BLaER1 treated with 17β-estradiol and CSF1 and Interleukin-3, amounts not matched to agents 10 nM and 100 nM (cell line): ENCODE measurements around the gene CORO2B.

Source experiments
- H3K27ac ChIP-seq, 11 experiments: shearing (Covaris generic); formaldehyde crosslinking; 2 replicates each; pipeline ENCODE4 v1.8.1; 2022
- H3K27me3 ChIP-seq, 11 experiments: shearing (Covaris generic); formaldehyde crosslinking; 2 replicates each; pipeline ENCODE4 v1.8.1; 2022
- H3K36me3 ChIP-seq, 11 experiments: shearing (Covaris generic); formaldehyde crosslinking; 2 replicates each; pipeline ENCODE4 v1.8.1; 2022
- H3K4me1 ChIP-seq, 10 experiments: shearing (Covaris generic); formaldehyde crosslinking; 2 replicates each; pipeline ENCODE4 v1.8.1; 2022
- H3K4me2 ChIP-seq, 11 experiments: shearing (Covaris generic); formaldehyde crosslinking; 2 replicates each; pipeline ENCODE4 v1.8.1; 2022
- H3K4me3 ChIP-seq, 10 experiments: shearing (Covaris generic); formaldehyde crosslinking; 2 replicates each; pipeline ENCODE4 v1.8.1; 2022
- H3K9ac ChIP-seq, 11 experiments: shearing (Covaris generic); formaldehyde crosslinking; 2 replicates each; pipeline ENCODE4 v1.8.1; 2022
- H3K9me3 ChIP-seq, 11 experiments: shearing (Covaris generic); formaldehyde crosslinking; replicated peaks in 1 of 11; 2 replicates each; pipeline ENCODE4 v1.8.1; 2022
- H4K20me1 ChIP-seq, 11 experiments: shearing (Covaris generic); formaldehyde crosslinking; 2 replicates each; pipeline ENCODE4 v1.8.1; 2022
- Cebpa-rat ChIP-seq, 11 experiments: shearing (Covaris generic); IDR thresholded peaks; 2 replicates each; pipeline ENCODE4 v1.8.1; 2022

Gene CORO2B

DNA sequence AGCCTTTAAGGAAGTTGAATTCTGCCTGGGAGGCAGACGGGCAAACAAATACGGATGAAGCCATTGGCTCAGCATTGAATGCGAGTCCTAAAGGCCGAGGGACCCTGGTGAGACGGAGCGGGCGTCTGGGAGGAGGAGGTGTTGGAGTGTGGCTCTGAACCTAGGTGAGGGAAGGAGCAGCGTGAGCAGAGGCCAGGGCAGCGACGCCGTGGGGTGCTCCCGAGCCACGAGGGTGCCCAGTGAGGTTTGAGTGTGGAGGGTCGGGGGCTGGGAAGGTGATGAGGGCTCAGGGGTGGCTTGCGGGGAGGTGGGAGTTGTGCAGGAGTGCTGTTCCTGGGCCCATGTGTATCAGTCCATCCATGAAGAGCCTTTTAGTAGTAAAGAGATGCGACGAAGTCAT is 17.0 kb downstream of the CORO2B start:
- no peaks in the 10 kb centered on the region for H3K36me3 ChIP-seq
- no peak for TF ChIP-seq Cebpa-rat (IDR thresholded peaks at IDR 0.05)
- H3K9me3 ChIP-seq, result no peaks in the 10 kb centered on the region
- no peak overlapping the region for H3K9ac ChIP-seq
- H3K27me3 ChIP-seq, result no peaks in the 10 kb centered on the region
- H3K4me1 ChIP-seq, result peaks cover 58 to 94% (median 76%) of the 10 kb centered on the region in 10 experiments
- peak overlapping the region in 8 of 11 experiments; percentile 0 to 72 (median 61); a peak in 7 of 22 replicates for H3K4me2 ChIP-seq
- no peak overlapping the region for H3K4me3 ChIP-seq
- peaks cover 0 to 83% (median 15%) of the 10 kb centered on the region in 11 experiments; a peak in 9 of 22 replicates for H4K20me1 ChIP-seq
- H3K27ac ChIP-seq, result no peak overlapping the region

DNA sequence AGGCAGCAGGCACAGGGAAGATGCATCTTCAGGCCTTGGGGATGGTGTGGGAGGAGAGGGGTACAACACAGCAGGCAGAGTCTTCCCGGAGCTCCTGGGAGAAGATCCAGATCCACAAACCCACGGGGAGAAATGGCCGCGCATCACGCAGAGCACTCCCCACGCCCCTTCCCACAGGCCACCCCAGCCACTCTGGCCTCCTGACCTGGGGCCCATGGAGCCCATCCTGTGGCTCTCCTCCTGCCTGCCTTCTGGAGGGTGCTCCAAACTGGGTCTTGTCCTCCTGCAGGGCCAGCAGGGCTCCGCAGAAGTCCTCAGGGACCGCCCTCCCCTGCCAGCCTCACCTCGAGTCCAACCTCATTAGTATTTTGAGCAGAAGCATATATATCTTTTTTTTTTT is 17.9 kb downstream of the CORO2B start:
- Histone ChIP-seq H3K9ac (no peak overlapping the region), H3K4me1 (peaks cover 64 to 94% (median 84%) of the 10 kb centered on the region in 10 experiments), H4K20me1 (peaks cover 0 to 83% (median 16%) of the 10 kb centered on the region in 11 experiments; a peak in 8 of 22 replicates), H3K9me3 (no peaks in the 10 kb centered on the region), H3K4me2 (peak overlapping the region in 7 of 11 experiments; percentile 10 to 81 (median 24); a peak in 7 of 22 replicates), H3K36me3 (no peaks in the 10 kb centered on the region), H3K4me3 (no peak overlapping the region), H3K27ac (no peak overlapping the region), H3K27me3 (no peaks in the 10 kb centered on the region)
- TF ChIP-seq Cebpa-rat (IDR thresholded peaks at IDR 0.05), result no peak

- no peak for TF ChIP-seq Cebpa-rat (IDR thresholded peaks at IDR 0.05)
- peak overlapping the region in 1 of 11 experiments; percentile 1; a peak in 1 of 22 replicates for H3K9ac ChIP-seq
- H3K4me1 ChIP-seq, result peaks cover 64 to 98% (median 91%) of the 10 kb centered on the region in 10 experiments
- peak overlapping the region in 1 of 11 experiments; percentile 13; a peak in 1 of 22 replicates for H3K27ac ChIP-seq
- peak overlapping the region; percentile 67 to 85 (median 81); a peak in 21 of 22 replicates for H3K4me2 ChIP-seq
- no peaks in the 10 kb centered on the region for H3K36me3 ChIP-seq
- no peaks in the 10 kb centered on the region for H3K27me3 ChIP-seq
- no peak overlapping the region for H3K4me3 ChIP-seq
- H3K9me3 ChIP-seq, result no peaks in the 10 kb centered on the region
- H4K20me1 ChIP-seq, result peaks cover 0 to 77% (median 16%) of the 10 kb centered on the region in 11 experiments; a peak in 8 of 22 replicates
Measured at GRCh38 chr15:68597581-68597980, 18.8 kb downstream of the CORO2B start.

DNA sequence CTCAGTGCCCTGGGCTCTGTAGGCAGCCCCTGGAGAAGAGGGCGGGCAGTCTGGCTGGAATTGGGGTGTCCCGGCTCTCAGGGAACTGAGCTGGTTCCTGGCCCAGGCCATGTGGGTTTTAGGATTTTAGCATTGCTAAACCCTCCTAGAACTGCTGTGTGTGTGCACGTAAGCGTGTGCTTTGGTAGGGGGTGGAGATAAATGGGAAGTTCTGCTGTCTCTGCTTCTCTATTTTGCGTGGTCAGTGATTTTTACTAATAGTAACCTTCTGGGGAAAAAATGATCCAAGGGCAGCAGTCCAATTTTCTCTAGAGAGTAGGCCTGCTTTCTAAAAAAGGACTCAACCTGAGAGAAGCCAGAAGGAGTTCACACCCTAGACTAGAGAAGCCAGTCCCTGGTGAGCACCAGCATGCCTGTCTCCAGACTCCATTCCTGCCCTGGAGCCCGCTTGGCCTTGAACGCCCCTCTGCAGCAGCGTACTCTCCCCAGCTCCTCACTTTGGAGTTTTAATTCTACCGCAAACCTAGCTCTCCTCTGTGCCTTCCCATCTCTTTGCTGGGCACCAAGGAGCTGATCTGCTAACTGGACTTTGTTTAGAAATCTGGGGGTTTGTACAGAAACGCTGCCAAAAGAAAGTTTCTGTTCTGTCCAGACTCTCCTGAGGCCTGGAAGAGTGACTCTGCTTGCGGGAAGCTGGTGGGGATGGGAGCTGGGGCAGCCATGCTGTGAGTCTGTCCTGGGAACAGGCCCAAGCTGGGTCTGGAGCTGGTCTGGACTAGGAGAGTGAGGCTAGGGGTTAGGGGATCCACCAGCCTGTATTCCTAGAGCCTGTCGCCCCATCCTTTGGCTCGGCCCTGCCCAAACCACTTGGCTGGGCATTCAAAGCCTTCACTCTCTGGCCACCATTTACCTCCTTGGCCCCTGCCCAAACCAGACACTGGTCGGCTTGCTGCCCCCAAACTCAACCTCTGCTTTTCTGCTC is 19.7 kb downstream of the CORO2B start:
- Histone ChIP-seq H4K20me1 (peaks cover 0 to 75% (median 16%) of the 10 kb centered on the region in 11 experiments; a peak in 8 of 22 replicates), H3K27ac (peak overlapping the region in 6 of 11 experiments; percentile 15 to 42 (median 31); a peak in 6 of 22 replicates), H3K9ac (peak overlapping the region in 7 of 11 experiments; percentile 4 to 45 (median 25); a peak in 6 of 22 replicates), H3K36me3 (no peaks in the 10 kb centered on the region), H3K27me3 (no peaks in the 10 kb centered on the region), H3K9me3 (no peaks in the 10 kb centered on the region), H3K4me2 (peak overlapping the region; percentile 67 to 85 (median 81)), H3K4me3 (no peak overlapping the region), H3K4me1 (peaks cover 64 to 98% (median 90%) of the 10 kb centered on the region in 10 experiments)
- TF ChIP-seq Cebpa-rat (IDR thresholded peaks at IDR 0.05), result no peak

GRCh38 chr15:68599153-68599545 is 20.4 kb downstream of the CORO2B start:
- TF ChIP-seq Cebpa-rat (IDR thresholded peaks at IDR 0.05), result no peak
- H3K4me2 ChIP-seq, result peak overlapping the region; percentile 67 to 85 (median 81)
- peak overlapping the region in 7 of 11 experiments; percentile 7 to 50 (median 42); a peak in 8 of 22 replicates for H3K27ac ChIP-seq
- H3K9ac ChIP-seq, result peak overlapping the region in 1 of 11 experiments; percentile 28; a peak in 3 of 22 replicates
- H3K4me1 ChIP-seq, result peaks cover 57 to 97% (median 85%) of the 10 kb centered on the region in 10 experiments
- peaks cover 0 to 68% (median 14%) of the 10 kb centered on the region in 11 experiments; a peak in 8 of 22 replicates for H4K20me1 ChIP-seq
- no peaks in the 10 kb centered on the region for H3K9me3 ChIP-seq
- no peak overlapping the region for H3K4me3 ChIP-seq
- no peaks in the 10 kb centered on the region for H3K27me3 ChIP-seq
- H3K36me3 ChIP-seq, result no peaks in the 10 kb centered on the region

DNA sequence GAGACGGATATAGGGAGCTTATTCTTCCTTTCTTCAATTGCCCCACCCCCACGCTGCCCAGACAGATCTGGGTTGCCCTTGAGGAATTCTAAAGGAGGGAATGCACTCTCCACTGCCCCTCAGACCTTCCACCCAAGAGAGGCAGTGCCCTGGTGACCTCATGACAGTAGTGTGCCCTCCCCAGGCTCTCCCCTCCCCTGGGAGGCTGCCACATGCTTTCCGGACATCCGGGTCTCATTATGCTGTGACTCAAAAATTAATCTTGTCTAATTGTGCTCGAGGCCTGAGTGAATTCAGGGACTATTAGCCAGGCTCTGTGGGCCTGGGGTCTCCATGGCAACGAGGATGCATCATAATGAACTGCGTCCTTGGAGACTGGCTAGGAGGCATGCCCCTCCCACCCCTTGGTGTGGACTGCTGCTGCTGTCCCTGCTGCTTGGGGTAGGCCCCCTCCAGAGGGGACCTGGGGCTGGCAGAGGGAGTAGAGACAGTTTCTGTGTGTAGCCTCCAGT is 20.8 kb downstream of the CORO2B start:
- Histone ChIP-seq H3K4me2 (peak overlapping the region; percentile 67 to 85 (median 81)), H4K20me1 (peaks cover 0 to 64% (median 9%) of the 10 kb centered on the region in 11 experiments; a peak in 8 of 22 replicates), H3K27me3 (no peaks in the 10 kb centered on the region), H3K9ac (peak overlapping the region in 4 of 11 experiments; percentile 5 to 56 (median 28); a peak in 5 of 22 replicates), H3K36me3 (no peaks in the 10 kb centered on the region), H3K9me3 (no peaks in the 10 kb centered on the region), H3K4me3 (no peak overlapping the region), H3K27ac (peak overlapping the region in 9 of 11 experiments; percentile 7 to 50 (median 41); a peak in 13 of 22 replicates), H3K4me1 (peaks cover 52 to 96% (median 80%) of the 10 kb centered on the region in 10 experiments)
- TF ChIP-seq Cebpa-rat (IDR thresholded peaks at IDR 0.05), result no peak

- Histone ChIP-seq H3K4me3 (no peak overlapping the region), H3K27ac (peak overlapping the region in 2 of 11 experiments; percentile 41 to 43; a peak in 1 of 22 replicates), H4K20me1 (peaks cover 0 to 48% (median 5%) of the 10 kb centered on the region in 11 experiments; a peak in 7 of 22 replicates), H3K36me3 (peaks cover 0 to 11% (median 0%) of the 10 kb centered on the region in 11 experiments; a peak in 5 of 22 replicates), H3K4me2 (peak overlapping the region; percentile 67 to 85 (median 81); a peak in 21 of 22 replicates), H3K4me1 (peaks cover 42 to 79% (median 66%) of the 10 kb centered on the region in 10 experiments), H3K9me3 (peaks cover 5 to 13% (median 8%) of the 10 kb centered on the region in 11 experiments; a peak in 21 of 22 replicates), H3K9ac (peak overlapping the region in 3 of 11 experiments; percentile 3 to 35 (median 30); a peak in 1 of 22 replicates), H3K27me3 (no peaks in the 10 kb centered on the region)
- TF ChIP-seq Cebpa-rat (IDR thresholded peaks at IDR 0.05), result no peak
Measured at GRCh38 chr15:68601206-68602197, 22.7 kb downstream of the CORO2B start.
